Peyer's patch (tissue), 4 donors: ENCODE data around the gene REST.

Experiments used
- POLR2A ChIP-seq, 2 donors: fragments of 450-650 bp; IDR thresholded peaks; one replicate each; pipeline ENCODE4 v1.5.1; 2017; ENCODE audit warnings: antibody characterized with exemption in 2 of 2, mild to moderate bottlenecking in 2 of 2, moderate library complexity in 2 of 2
- TF ChIP-seq, protein P1 (sequence below), 6 experiments: fragments of 450-650 bp in 4 of 6; fragments of 200-600 bp in 2 of 6; sonication (generic) in 1 of 6; IDR thresholded peaks; one replicate each; pipeline ENCODE4 v1.5.1; 2017 to 2019; ENCODE audit warnings: antibody characterized with exemption in 6 of 6, mild to moderate bottlenecking in 3 of 6, moderate library complexity in 1 of 6

DNA sequence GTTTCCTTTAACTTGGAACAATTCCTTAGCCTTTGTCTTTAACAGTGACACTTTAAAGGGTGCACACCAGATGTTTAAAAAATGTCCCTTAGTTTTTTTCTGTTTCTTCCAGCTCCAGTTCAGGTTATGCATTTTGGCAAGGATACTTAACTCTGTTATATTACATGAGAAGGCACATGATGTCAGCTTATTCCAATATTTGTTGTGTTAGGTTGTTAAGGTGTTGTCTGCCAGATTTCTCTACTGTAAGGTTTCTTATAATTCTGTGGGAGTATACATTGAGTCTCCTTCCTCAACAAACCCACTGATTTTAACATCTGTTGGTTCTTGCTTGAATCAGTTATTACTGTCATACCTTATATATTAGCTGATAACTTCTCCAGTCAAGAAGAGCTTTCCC is 33.3 kb downstream of the REST start:
- TF ChIP-seq, protein P1, sequence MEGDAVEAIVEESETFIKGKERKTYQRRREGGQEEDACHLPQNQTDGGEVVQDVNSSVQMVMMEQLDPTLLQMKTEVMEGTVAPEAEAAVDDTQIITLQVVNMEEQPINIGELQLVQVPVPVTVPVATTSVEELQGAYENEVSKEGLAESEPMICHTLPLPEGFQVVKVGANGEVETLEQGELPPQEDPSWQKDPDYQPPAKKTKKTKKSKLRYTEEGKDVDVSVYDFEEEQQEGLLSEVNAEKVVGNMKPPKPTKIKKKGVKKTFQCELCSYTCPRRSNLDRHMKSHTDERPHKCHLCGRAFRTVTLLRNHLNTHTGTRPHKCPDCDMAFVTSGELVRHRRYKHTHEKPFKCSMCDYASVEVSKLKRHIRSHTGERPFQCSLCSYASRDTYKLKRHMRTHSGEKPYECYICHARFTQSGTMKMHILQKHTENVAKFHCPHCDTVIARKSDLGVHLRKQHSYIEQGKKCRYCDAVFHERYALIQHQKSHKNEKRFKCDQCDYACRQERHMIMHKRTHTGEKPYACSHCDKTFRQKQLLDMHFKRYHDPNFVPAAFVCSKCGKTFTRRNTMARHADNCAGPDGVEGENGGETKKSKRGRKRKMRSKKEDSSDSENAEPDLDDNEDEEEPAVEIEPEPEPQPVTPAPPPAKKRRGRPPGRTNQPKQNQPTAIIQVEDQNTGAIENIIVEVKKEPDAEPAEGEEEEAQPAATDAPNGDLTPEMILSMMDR (IDR thresholded peaks at IDR 0.05), result no peak
- no peak for TF ChIP-seq POLR2A (IDR thresholded peaks at IDR 0.05)
